ENCODE data around the gene FUT6.
A peak's percentile ranks its signal among the peaks of the same experiment; 100 is the strongest.

FUT6 gene

GRCh38 chr19:5799247-5800241 is 40.0 kb downstream of the FUT6 start:
- Histone ChIP-seq H3K9me3 (replicated peaks; ENCODE audit: low read length) (no peaks in the 10 kb centered on the region), H3K27me3 (ENCODE audit: control insufficient read depth, insufficient read depth, low read length) (peaks cover 44% of the 10 kb centered on the region), H3K36me3 (ENCODE audit: insufficient read depth, low read length) (no peaks in the 10 kb centered on the region), H3K4me3 (ENCODE audit: low read length) (no peak overlapping the region), H3K9ac (ENCODE audit: low read depth, low read length) (no peak overlapping the region), H3K4me1 (ENCODE audit: control insufficient read depth, insufficient read depth, low read length) (peaks cover 9% of the 10 kb centered on the region), H3K4me2 (ENCODE audit: low read length) (no peak overlapping the region)

GRCh38 chr19:5798244-5798643 is 41.3 kb downstream of the FUT6 start:
- H3K9me3 ChIP-seq (replicated peaks; ENCODE audit: low read length) = no peaks in the 10 kb centered on the region
- H3K9ac ChIP-seq (ENCODE audit: low read depth, low read length) = no peak overlapping the region
- no peak overlapping the region for H3K4me3 ChIP-seq (ENCODE audit: low read length)
- H3K4me1 ChIP-seq (ENCODE audit: control insufficient read depth, insufficient read depth, low read length) = peaks cover 3% of the 10 kb centered on the region
- no peaks in the 10 kb centered on the region for H3K36me3 ChIP-seq (ENCODE audit: insufficient read depth, low read length)
- H3K4me2 ChIP-seq (ENCODE audit: low read length) = no peak overlapping the region
- H3K27me3 ChIP-seq (ENCODE audit: control insufficient read depth, insufficient read depth, low read length) = peaks cover 36% of the 10 kb centered on the region

- Histone ChIP-seq H3K36me3 (ENCODE audit: insufficient read depth, low read length) (no peaks in the 10 kb centered on the region), H3K27me3 (ENCODE audit: control insufficient read depth, insufficient read depth, low read length) (peaks cover 23% of the 10 kb centered on the region), H3K9ac (ENCODE audit: low read depth, low read length) (no peak overlapping the region), H3K4me1 (ENCODE audit: control insufficient read depth, insufficient read depth, low read length) (peaks cover 3% of the 10 kb centered on the region), H3K4me3 (ENCODE audit: low read length) (no peak overlapping the region), H3K4me2 (ENCODE audit: low read length) (no peak overlapping the region), H3K9me3 (replicated peaks; ENCODE audit: low read length) (no peaks in the 10 kb centered on the region)
These were observed 44.1 kb downstream of the FUT6 start for GRCh38 chr19:5795382-5795919.

- no peaks in the 10 kb centered on the region for H3K9me3 ChIP-seq (replicated peaks; ENCODE audit: low read length)
- no peak overlapping the region for H3K4me2 ChIP-seq (ENCODE audit: low read length)
- peaks cover 5% of the 10 kb centered on the region for H3K27me3 ChIP-seq (ENCODE audit: control insufficient read depth, insufficient read depth, low read length)
- H3K36me3 ChIP-seq (ENCODE audit: insufficient read depth, low read length) = peaks cover 15% of the 10 kb centered on the region
- no peak overlapping the region for H3K4me3 ChIP-seq (ENCODE audit: low read length)
- H3K4me1 ChIP-seq (ENCODE audit: control insufficient read depth, insufficient read depth, low read length) = peaks cover 6% of the 10 kb centered on the region
- no peak overlapping the region for H3K9ac ChIP-seq (ENCODE audit: low read depth, low read length)
These were observed 46.3 kb downstream of the FUT6 start for GRCh38 chr19:5793188-5793587.

- Histone ChIP-seq H3K9me3 (replicated peaks; ENCODE audit: low read length) (no peaks in the 10 kb centered on the region), H3K9ac (ENCODE audit: low read depth, low read length) (no peak overlapping the region), H3K4me1 (ENCODE audit: control insufficient read depth, insufficient read depth, low read length) (peaks cover 6% of the 10 kb centered on the region), H3K4me3 (ENCODE audit: low read length) (no peak overlapping the region), H3K4me2 (ENCODE audit: low read length) (no peak overlapping the region), H3K27me3 (ENCODE audit: control insufficient read depth, insufficient read depth, low read length) (no peaks in the 10 kb centered on the region), H3K36me3 (ENCODE audit: insufficient read depth, low read length) (peaks cover 24% of the 10 kb centered on the region)
These were observed 47.3 kb downstream of the FUT6 start for GRCh38 chr19:5792224-5792623.

- H3K4me2 ChIP-seq (ENCODE audit: low read length) = peak within 1 kb of the TSS; percentile 88
- H3K9ac ChIP-seq (ENCODE audit: low read depth, low read length) = peak within 1 kb of the TSS; percentile 95
- H3K27me3 ChIP-seq (ENCODE audit: control insufficient read depth, insufficient read depth, low read length) = no peaks in the 10 kb centered on the region
- peak within 1 kb of the TSS; percentile 86 for H3K4me3 ChIP-seq (ENCODE audit: low read length)
- peaks cover 6% of the 10 kb centered on the region for H3K4me1 ChIP-seq (ENCODE audit: control insufficient read depth, insufficient read depth, low read length)
- H3K36me3 ChIP-seq (ENCODE audit: insufficient read depth, low read length) = peaks cover 36% of the 10 kb centered on the region
- H3K9me3 ChIP-seq (replicated peaks; ENCODE audit: low read length) = no peaks in the 10 kb centered on the region
These were observed 48.7 kb downstream of the FUT6 start, which contains the start of gene DUS3L for GRCh38 chr19:5790559-5791520. Gene DUS3L, minus strand, starts transcription at chr19:5791163. Its CDS starts 22 bp downstream, at chr19:5791141.

GRCh38 chr19:5789886-5790558 is 49.5 kb downstream of the FUT6 start:
- H3K4me2 ChIP-seq (ENCODE audit: low read length) = peak overlapping the region; percentile 88
- H3K4me3 ChIP-seq (ENCODE audit: low read length) = peak overlapping the region; percentile 86
- no peaks in the 10 kb centered on the region for H3K27me3 ChIP-seq (ENCODE audit: control insufficient read depth, insufficient read depth, low read length)
- H3K4me1 ChIP-seq (ENCODE audit: control insufficient read depth, insufficient read depth, low read length) = peaks cover 6% of the 10 kb centered on the region
- no peaks in the 10 kb centered on the region for H3K9me3 ChIP-seq (replicated peaks; ENCODE audit: low read length)
- H3K36me3 ChIP-seq (ENCODE audit: insufficient read depth, low read length) = peaks cover 42% of the 10 kb centered on the region
- H3K9ac ChIP-seq (ENCODE audit: low read depth, low read length) = peak overlapping the region; percentile 95

- Histone ChIP-seq H3K4me2 (ENCODE audit: low read length) (no peak overlapping the region), H3K36me3 (ENCODE audit: insufficient read depth, low read length) (peaks cover 49% of the 10 kb centered on the region), H3K4me1 (ENCODE audit: control insufficient read depth, insufficient read depth, low read length) (peaks cover 6% of the 10 kb centered on the region), H3K9me3 (replicated peaks; ENCODE audit: low read length) (no peaks in the 10 kb centered on the region), H3K4me3 (ENCODE audit: low read length) (no peak overlapping the region), H3K27me3 (ENCODE audit: control insufficient read depth, insufficient read depth, low read length) (no peaks in the 10 kb centered on the region), H3K9ac (ENCODE audit: low read depth, low read length) (no peak overlapping the region)
These were observed 50.1 kb downstream of the FUT6 start for GRCh38 chr19:5789351-5789761.

GRCh38 chr19:5788422-5788821 is 51.1 kb downstream of the FUT6 start:
- H3K4me2 ChIP-seq (ENCODE audit: low read length) = no peak overlapping the region
- peaks cover 53% of the 10 kb centered on the region for H3K36me3 ChIP-seq (ENCODE audit: insufficient read depth, low read length)
- H3K4me3 ChIP-seq (ENCODE audit: low read length) = no peak overlapping the region
- H3K9ac ChIP-seq (ENCODE audit: low read depth, low read length) = no peak overlapping the region
- H3K9me3 ChIP-seq (replicated peaks; ENCODE audit: low read length) = no peaks in the 10 kb centered on the region
- H3K27me3 ChIP-seq (ENCODE audit: control insufficient read depth, insufficient read depth, low read length) = no peaks in the 10 kb centered on the region
- H3K4me1 ChIP-seq (ENCODE audit: control insufficient read depth, insufficient read depth, low read length) = peaks cover 6% of the 10 kb centered on the region

GRCh38 chr19:5787409-5788182 is 51.9 kb downstream of the FUT6 start:
- Histone ChIP-seq H3K9ac (ENCODE audit: low read depth, low read length) (no peak overlapping the region), H3K9me3 (replicated peaks; ENCODE audit: low read length) (no peaks in the 10 kb centered on the region), H3K4me1 (ENCODE audit: control insufficient read depth, insufficient read depth, low read length) (peaks cover 6% of the 10 kb centered on the region), H3K4me3 (ENCODE audit: low read length) (no peak overlapping the region), H3K27me3 (ENCODE audit: control insufficient read depth, insufficient read depth, low read length) (no peaks in the 10 kb centered on the region), H3K4me2 (ENCODE audit: low read length) (no peak overlapping the region), H3K36me3 (ENCODE audit: insufficient read depth, low read length) (peaks cover 53% of the 10 kb centered on the region)

Measured in skeletal muscle satellite cell (primary cell).